NCI-H2107 (cell line): ENCODE measurements around the gene WNT5B.
"Not testable (repeated sequence)": the region's sequence is repeated elsewhere in the genome, so short reads cannot be mapped to it uniquely, and the experiment has no call there.

Source experiments
- DNase-seq: peaks from one replicate; lab custom pipeline; 2025; lab: John Stamatoyannopoulos, UW

The WNT5B gene

GRCh38 chr12:1598757-1599156, 30.3 kb upstream of the WNT5B start:
- no peak for DNase-seq

GRCh38 chr12:1602706-1603105, 26.3 kb upstream of the WNT5B start:
- DNase-seq: not testable (repeated sequence)

DNA sequence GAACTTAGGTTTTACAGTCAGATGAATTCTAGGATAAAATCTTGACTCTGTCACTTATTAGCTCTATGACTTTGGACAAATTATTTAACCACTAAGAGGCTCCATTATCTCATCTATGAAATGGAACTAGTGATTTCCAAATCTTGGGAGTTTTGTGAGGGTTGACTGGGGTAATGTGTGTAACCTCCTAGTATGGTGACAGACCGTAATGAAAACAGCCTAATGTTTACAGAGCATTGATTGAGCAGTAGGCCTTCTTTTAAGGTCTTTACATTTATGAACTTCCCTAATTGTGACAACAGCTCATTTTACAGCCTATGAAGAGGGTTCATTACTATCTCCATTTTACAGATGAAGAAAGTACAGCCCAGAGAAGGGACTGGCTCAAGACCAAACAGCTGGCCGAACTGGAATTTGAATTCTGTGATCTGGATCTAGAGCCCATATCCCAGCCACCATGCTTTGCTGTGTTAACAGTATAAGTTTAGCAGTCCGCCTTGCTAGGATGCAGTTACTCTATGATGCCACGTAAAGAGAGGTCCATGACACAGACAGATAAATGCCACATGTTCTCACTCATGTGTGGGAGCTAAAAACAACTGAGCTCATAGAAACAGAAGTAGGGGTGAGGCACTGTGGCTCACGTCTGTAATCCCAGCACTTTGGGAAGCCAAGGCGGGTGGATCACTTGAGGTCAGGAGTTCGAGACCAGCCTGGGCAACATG, 25.6 kb upstream of the WNT5B start:
- DNase-seq: no peak

DNA sequence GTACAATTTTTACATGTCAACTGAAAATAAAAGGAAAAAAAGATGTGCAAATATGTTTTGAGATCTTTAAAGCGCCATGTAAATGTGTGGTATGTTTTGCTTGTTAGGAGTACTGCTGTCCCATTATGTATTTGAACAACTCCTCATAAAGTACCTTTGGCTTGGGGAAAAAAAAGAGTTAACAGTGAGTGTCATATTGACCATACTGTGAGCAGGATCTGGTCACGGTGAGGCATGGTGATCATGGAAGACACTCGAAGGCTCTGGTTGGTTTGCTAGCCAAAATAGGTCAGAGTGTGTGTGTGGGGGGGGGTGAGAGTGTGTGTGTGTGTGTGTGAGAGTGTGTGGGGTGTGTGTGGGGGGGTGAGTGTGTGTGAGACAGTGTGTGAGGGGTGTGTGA, 24.6 kb upstream of the WNT5B start:
- DNase-seq: no peak

DNA sequence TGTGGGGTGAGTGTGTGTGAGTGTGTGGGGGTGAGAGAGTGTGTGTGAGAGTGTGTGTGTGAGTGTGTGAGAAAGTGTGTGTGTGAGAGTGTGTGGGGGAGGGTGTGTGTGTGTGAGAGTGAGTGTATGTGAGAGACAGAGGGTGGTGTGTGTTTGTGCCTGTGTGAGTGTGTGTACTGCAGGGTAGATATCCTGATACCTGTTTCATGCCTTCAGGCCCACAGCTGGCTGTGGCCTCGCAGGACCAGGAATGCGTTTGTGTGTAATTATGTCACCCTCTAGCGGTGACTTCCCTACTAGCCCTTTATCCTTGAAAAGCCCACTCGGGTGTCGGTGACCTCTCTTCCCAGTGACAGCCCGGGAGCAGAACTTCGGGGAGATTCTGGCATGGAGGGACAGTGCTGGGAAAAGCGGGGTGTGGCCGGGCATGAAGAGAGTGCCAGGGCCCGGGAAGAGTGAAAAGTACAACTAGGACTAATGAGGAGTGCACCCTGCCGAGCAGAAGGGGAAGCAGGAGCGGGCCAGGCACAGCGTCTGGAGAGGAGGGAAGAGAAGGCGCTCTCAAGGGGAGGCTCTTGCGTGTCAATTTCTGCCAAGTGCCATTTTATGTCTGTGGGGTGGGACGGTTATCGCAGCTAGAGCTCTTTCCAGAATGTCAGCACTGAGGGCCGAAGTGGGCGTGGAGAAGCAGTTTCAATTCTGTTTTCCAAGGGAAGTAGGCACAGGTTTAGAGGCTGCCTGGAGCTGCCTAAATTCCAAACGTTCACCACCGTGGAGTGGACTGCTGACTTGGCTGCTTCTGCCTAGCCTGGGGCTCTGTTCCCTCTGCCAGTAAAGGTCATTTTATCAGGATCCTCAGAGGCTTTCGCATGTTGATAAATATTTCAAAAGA, 23.7 kb upstream of the WNT5B start:
- DNase-seq: peak; percentile 71

DNA sequence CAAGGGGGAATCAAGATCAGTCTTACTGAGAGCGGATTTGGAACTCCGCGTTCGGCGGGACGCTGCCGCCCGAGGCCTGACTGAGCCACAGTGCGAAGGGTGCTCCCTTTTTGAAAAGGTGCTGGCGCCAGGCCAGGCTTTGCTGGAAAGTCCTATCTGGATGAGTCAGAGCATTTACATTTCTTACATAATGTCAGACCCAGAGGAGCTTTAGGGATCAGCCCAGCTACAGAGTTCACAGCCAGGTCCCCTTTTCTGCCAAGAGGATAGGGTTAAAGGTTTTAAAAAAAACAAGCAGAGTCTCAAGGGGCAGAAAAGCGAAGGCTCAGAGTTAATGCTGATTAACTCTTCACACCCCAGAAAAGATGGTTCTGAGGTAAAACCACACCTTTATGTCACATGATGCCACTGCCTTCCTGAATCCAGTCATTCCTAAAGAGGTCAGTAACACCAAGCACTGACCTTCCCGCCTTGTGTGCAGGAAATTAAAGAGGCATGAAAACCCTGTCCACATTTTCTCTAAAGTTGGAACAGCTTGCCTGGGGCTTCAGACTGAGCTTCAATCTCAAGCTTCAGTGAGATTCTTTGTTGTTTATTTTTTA, 22.9 kb upstream of the WNT5B start:
- peak; percentile 63 for DNase-seq

DNA sequence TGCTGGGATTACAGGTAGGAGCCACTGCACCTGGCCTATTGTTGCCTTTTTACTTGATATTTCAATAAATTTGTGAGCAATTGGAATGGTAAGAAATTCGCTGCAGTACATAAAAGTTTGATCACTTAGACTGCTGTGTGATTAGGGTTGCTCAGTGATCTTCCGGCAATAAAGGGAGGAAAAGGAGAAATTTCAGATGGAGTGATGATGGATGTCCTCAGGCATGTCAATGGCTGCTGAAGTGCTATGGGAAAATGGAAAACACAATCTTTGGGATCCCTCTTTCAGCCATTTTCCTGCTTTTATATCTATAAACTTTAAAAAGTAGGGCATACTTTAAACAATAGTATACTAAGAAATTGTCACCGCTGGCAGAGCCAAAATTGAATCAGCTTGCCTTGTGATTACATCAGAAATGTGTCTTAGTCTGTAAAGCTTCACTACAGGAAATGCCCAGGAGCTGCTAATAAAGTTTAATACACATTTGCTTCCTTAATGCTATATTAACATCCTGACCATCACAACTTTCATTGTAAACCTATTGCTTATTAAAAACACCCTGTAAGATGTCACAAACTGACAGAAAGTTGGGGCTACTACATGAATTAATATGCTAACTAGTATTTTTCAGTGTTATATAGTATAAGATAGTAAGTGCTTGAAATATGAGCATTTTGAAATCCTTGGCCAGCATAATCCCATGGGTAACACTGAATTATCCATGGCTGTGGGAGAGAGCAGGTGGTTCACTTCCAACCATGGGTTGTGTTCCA, 20.9 kb upstream of the WNT5B start:
- no peak for DNase-seq

GRCh38 chr12:1608713-1609119, 20.3 kb upstream of the WNT5B start:
- no peak for DNase-seq

- no peak for DNase-seq
Measured at GRCh38 chr12:1610072-1610643, 18.9 kb upstream of the WNT5B start.

DNA sequence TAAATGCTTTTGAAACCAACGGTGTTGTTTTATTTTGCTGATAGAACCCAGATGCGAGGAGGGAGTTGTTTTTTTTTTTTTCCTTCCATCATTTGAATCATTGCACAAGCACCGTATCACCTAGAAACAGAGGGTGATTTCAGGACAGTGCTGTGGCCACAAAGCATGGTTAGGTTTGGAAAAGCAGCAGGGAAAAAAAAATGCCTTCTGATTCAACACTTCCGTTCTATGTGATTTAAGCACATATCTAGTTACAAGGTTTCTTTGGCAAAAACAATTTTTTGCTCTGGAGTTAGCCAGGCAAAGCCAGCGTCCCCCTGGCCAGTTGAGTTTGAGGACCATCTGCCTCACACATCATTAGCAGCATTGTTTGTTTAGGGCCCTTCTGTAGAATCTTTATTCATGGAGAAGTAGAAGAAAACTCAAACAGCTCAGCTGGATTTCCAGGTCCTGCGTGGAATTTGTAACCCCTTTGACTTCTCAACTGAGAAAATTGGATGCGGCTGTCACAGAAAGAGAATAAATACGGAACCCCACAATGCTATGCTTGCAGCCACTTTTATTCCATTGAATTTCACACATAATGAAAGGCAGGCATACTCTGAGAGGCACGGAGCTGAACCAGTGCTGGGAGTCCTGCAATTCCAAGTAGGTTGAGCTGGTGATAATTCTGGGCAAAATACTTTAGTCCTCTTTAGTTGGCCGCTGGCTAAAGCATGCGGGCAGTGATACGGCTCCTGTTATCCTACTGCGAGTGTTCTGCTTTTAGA, 17.0 kb upstream of the WNT5B start:
- DNase-seq: no peak

DNA sequence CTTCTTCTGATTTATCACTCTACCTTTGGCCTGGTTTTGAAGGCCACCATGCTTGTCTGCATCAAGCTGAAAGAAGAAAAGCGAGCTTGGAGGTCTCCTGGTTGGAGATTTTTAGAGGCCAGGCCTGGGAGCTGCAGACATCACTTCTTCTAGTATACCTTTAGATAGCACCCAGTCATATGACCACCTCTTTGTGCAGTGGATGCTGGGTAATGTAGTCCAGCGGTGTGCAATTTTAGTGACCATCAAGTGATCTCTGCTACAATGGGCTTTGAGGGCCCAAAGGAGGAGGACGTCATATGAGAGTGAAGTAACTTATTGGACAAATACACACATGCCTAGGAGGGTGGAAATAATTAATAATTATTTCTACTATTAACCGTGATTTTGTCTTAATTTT, 15.2 kb upstream of the WNT5B start:
- DNase-seq: no peak

- DNase-seq: no peak
Measured at GRCh38 chr12:1614360-1614759, 14.7 kb upstream of the WNT5B start.

GRCh38 chr12:1616233-1617066, 12.6 kb upstream of the WNT5B start:
- no peak for DNase-seq

DNA sequence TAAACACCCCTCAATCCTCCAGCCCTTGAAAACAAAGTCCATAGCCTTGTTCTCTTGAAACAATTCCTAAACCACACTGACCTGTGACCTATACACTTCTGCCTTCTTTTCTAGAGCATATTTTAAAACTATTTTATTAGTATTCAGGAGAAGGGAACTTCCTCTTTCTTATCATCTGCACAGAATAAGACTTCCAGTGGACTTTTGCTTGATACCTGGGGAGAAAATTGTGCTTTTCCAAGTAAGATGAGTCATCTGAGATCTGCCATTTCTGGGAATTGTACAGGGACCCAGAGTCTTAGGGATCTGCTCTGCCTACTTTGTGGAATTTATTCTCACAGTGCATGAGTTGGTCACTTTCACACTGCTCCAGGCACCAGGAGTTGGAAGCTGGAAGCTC, 10.5 kb upstream of the WNT5B start:
- no peak for DNase-seq

- DNase-seq: no peak
Measured at GRCh38 chr12:1619159-1619558, 9.9 kb upstream of the WNT5B start.

GRCh38 chr12:1619587-1619986, 9.4 kb upstream of the WNT5B start:
- DNase-seq: no peak

- no peak for DNase-seq
Measured at GRCh38 chr12:1620092-1620491, 8.9 kb upstream of the WNT5B start.

DNA sequence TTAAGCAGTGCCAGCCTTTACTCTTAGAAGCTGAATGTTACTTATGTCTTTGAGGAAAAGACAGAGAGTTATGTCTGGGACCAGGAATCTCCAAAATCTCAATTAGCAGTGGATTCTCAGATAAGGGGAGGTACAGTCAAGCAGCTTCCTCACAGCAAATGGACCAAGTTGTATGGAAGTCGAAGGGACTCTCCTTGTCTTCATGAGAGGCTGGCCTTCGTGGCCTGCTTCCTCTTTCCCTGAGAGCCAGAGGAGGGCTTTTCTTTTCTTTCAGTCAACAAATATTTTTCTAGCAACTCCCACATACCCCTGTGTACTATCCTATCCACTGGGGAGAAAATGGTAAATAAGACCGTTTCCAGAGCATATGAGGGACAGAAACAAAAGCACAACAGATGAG, 6.6 kb upstream of the WNT5B start:
- DNase-seq: no peak

GRCh38 chr12:1629338-1630132, 504 bp downstream of the WNT5B start:
- no peak for DNase-seq
